ENCODE results near the gene PHLDB2. TPM values are rescaled to one million over a fixed set of nuclear protein-coding genes. Genes with fewer than 3 reads are reported as not detected.

PHLDB2 gene
- total RNA-seq, 4 donors from 2014 or later, result 89.5 to 421 (median 186) TPM

DNA sequence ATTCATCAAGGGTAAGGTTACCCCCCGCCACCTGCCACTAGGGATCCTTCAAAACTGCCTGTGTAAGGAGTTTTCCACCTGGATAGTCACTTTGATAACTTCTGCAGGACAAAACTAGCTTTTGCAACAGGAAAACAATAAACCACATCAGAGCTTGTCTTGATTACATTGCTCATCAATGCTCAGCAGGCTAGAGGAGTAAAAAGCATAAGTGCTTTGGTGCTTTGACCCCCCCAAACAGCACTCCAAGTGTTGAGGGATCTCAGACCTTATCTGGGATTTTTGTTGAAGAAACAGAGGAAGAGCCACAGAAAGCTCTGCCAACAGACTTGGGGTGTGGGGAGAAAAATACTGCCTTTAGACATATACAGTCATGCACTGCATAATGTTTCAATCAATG is 10.8 kb upstream of the PHLDB2 start:
- ATAC-seq (ENCODE audit: low FRiP score), result no peak
- no peak for TF ChIP-seq CTCF (IDR thresholded peaks at IDR 0.05)

GRCh38 chr3:111848778-111849177 is 10.3 kb upstream of the PHLDB2 start:
- ATAC-seq (ENCODE audit: low FRiP score) (no peak), DNase-seq (ENCODE audit: low spot score) (no peak)
- no peak for TF ChIP-seq CTCF (IDR thresholded peaks at IDR 0.05)

More for the DNA sequence above, 10.8 kb upstream of the PHLDB2 start:
- no peak for DNase-seq (ENCODE audit: low spot score)

- no peak for ATAC-seq (ENCODE audit: low FRiP score)
- no peak for TF ChIP-seq CTCF (IDR thresholded peaks at IDR 0.05)
Measured at GRCh38 chr3:111850537-111850936, 8.5 kb upstream of the PHLDB2 start.

GRCh38 chr3:111851511-111851954 is 7.5 kb upstream of the PHLDB2 start:
- DNase-seq (ENCODE audit: low spot score) (no peak), ATAC-seq (ENCODE audit: low FRiP score) (peak; percentile 78)
- no peak for TF ChIP-seq CTCF (IDR thresholded peaks at IDR 0.05)

More at GRCh38 chr3:111850537-111850936, 8.5 kb upstream of the PHLDB2 start:
- no peak for DNase-seq (ENCODE audit: low spot score)

GRCh38 chr3:111852540-111852939 is 6.5 kb upstream of the PHLDB2 start:
- ATAC-seq (ENCODE audit: low FRiP score) (no peak), DNase-seq (ENCODE audit: low spot score) (no peak)
- no peak for TF ChIP-seq CTCF (IDR thresholded peaks at IDR 0.05)

DNA sequence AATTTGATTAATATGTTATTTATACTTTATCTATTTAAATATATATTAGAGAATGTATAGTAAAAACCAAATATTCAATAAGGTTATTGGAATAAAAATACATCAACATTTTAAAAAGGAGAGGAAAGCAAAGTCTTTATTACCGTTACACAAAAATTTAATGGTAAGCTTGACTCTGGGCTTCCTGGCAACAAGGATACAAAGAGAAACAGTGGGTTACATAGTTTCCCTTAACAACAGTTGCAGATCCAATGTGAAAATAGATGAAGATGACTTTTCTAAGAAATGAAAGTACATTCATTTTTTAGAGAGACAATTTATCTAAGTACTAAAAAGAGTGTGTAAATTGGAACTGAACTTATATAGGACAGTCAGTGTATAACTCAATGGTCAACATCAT is 6.0 kb upstream of the PHLDB2 start:
- TF ChIP-seq CTCF (IDR thresholded peaks at IDR 0.05), result no peak
- DNase-seq (ENCODE audit: low spot score) (no peak), ATAC-seq (ENCODE audit: low FRiP score) (no peak)

DNA sequence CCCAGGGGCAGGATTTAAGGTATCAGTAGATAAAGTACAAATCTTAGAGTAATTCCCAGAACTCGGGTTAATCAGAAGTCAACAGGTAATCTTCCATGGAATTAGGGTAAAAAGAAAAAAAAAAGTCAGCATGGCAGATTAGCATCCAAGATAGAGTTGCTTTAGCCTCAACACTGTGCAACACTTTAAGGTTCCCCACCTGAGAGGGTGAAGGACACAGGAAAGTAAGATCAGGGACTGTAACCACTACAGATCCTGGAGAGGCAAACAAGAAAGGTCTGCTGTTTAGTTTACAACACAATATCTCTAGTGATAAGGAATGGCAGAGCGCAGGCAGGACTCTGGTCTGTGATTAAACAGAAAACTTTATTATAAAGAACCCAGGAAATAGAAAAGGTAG is 4.1 kb upstream of the PHLDB2 start:
- ATAC-seq (ENCODE audit: low FRiP score), result no peak

More for the DNA sequence above, 4.1 kb upstream of the PHLDB2 start:
- DNase-seq (ENCODE audit: low spot score), result no peak
- TF ChIP-seq CTCF (IDR thresholded peaks at IDR 0.05), result no peak
